Lower leg skin (tissue), 4 donors: Measurements from ENCODE around the gene ATP13A3. TPM values are rescaled to one million over a fixed set of nuclear protein-coding genes. Genes with fewer than 3 reads are reported as not detected.
"Not testable (repeated sequence)": the region's sequence is repeated elsewhere in the genome, so short reads cannot be mapped to it uniquely, and the experiment has no call there.

Source experiments
- DNase-seq, 2 donors: peaks; one replicate each; pipeline ENCODE4 v3.0.0-alpha.2; 2019; ENCODE audit warnings: low spot score in 2 of 2
- H3K4me3 ChIP-seq: fragments of 200-600 bp; sonication (generic); 2 replicates; pipeline ENCODE4 v1.5.1; 2017; ENCODE audit warnings: mild to moderate bottlenecking, low read depth; ENCODE audit not compliant: poor library complexity, severe bottlenecking
- POLR2A ChIP-seq, 2 donors: fragments of 450-650 bp; IDR thresholded peaks; one replicate each; pipeline ENCODE4 v1.6.1; 2016 to 2017; ENCODE audit warnings: antibody characterized with exemption in 2 of 2, mild to moderate bottlenecking in 1 of 2, moderate library complexity in 1 of 2
- WGBS, 2 donors: methylation state at CpG; one replicate each; pipeline ENCODE4 v1.1.5; 2018; 5-methylcytosine and 5-hydroxymethylcytosine counted together
- intact Hi-C: fragments of 100-400 bp; cut with DNase I; formaldehyde crosslinking; loops from one replicate; pipeline ENCODE4 v1.15.0; 2023; ENCODE audit warnings: low total_unique reads
- total RNA-seq, 4 donors: library from RNA; depleted of rRNA; stranded (reverse); fragments of >200 nt; gene quantifications; one replicate each; pipeline ENCODE4 v1.1.0, GENCODE V29; 2016
- TF ChIP-seq, protein P1 (sequence below), 3 donors: fragments of 450-650 bp; IDR thresholded peaks; one replicate each; pipeline ENCODE4 v1.5.1; 2016; ENCODE audit warnings: antibody characterized with exemption in 3 of 3, mild to moderate bottlenecking in 3 of 3, moderate library complexity in 2 of 3

The ATP13A3 gene
- total RNA-seq, 4 donors from 2014 or later, result 35.0 to 40.6 (median 38.2) TPM

- no peak for DNase-seq
- intact Hi-C loops, result no loop called here
- WGBS, 2 donors, result 49 to 63% methylated on average over 4 of the region's 4 CpGs
These were observed 35.8 kb upstream of the ATP13A3 start for GRCh38 chr3:194522579-194523046.

DNA sequence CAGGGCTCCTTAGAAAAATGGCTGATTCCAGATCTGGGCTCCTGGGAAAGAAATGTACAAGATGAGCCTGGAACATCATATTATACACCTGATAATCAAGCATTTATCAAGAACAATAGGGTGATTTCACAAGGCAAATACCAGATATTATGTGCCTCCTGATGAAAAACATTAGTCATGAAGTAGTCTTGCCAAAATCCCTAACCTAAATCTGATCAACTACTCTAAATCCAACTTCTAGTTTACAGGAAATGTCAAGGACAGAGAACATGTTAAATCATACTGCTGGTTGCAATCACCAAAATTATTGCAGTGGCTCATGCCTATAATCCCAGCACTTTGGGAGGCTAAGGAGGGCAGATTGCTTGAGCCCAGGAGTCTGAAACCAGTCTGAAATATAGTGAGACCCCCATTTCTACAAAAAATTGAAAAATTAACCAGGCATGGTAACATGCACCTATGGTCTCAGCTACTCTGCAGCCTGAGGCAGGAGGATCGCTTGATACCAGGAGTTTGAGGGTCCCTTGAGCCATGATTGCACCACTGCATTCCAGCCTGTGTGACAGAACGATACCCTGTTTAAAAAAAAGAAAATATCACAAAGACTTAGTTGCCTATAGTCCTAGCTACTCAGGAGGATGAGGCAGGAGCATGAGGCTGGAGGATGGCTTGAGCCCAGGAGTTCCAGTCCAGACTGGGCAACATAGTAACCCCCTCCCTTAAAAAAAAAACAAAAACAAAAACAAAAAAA, 34.9 kb upstream of the ATP13A3 start:
- DNase-seq, result no peak
- 68 to 90% methylated on average over 2 of the region's 2 CpGs for WGBS, 2 donors
- intact Hi-C loops, result no loop called here
- TF ChIP-seq, protein P1, sequence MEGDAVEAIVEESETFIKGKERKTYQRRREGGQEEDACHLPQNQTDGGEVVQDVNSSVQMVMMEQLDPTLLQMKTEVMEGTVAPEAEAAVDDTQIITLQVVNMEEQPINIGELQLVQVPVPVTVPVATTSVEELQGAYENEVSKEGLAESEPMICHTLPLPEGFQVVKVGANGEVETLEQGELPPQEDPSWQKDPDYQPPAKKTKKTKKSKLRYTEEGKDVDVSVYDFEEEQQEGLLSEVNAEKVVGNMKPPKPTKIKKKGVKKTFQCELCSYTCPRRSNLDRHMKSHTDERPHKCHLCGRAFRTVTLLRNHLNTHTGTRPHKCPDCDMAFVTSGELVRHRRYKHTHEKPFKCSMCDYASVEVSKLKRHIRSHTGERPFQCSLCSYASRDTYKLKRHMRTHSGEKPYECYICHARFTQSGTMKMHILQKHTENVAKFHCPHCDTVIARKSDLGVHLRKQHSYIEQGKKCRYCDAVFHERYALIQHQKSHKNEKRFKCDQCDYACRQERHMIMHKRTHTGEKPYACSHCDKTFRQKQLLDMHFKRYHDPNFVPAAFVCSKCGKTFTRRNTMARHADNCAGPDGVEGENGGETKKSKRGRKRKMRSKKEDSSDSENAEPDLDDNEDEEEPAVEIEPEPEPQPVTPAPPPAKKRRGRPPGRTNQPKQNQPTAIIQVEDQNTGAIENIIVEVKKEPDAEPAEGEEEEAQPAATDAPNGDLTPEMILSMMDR (IDR thresholded peaks at IDR 0.05), result no peak
- TF ChIP-seq POLR2A (IDR thresholded peaks at IDR 0.05), result no peak
- no peak overlapping the region for H3K4me3 ChIP-seq

More at GRCh38 chr3:194522579-194523046, 35.8 kb upstream of the ATP13A3 start:
- TF ChIP-seq POLR2A (IDR thresholded peaks at IDR 0.05), result no peak
- TF ChIP-seq, protein P1 (IDR thresholded peaks at IDR 0.05), result no peak
- H3K4me3 ChIP-seq, result no peak overlapping the region

- WGBS, 2 donors, result 65 to 67% methylated on average over 8 of the region's 8 CpGs
- DNase-seq, intact Hi-C loops, H3K4me3 ChIP-seq: not testable (repeated sequence)
These were observed 33.9 kb upstream of the ATP13A3 start for GRCh38 chr3:194520682-194521162.

- DNase-seq, intact Hi-C loops, H3K4me3 ChIP-seq: not testable (repeated sequence)
- 66 to 96% methylated on average over 5 of the region's 5 CpGs for WGBS, 2 donors
These were observed 33.4 kb upstream of the ATP13A3 start for GRCh38 chr3:194520201-194520600.

DNA sequence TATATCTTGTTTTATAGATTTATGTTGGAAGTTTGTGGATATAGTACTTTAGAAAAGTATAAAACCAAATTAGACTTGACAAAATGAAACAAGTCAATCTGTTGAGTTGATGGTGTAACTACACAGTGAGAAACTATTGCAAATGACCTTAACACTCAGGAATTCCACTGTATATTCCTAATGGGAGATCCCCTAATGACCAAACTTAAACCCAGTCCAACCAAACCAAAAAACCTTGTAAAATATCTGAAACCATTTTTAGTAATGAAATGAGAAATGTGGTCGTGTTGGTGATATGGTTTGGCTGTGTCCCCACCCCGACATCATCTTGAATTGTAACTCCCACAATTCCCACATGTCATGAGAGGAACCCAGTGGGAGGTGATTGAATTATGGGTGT, 31.9 kb upstream of the ATP13A3 start:
- TF ChIP-seq POLR2A (IDR thresholded peaks at IDR 0.05), result no peak
- TF ChIP-seq, protein P1 (IDR thresholded peaks at IDR 0.05), result no peak
- DNase-seq, result no peak
- WGBS, 2 donors, result 61 to 82% methylated on average over 2 of the region's 2 CpGs
- intact Hi-C loops, result no loop called here
- H3K4me3 ChIP-seq, result no peak overlapping the region

- 25 to 51% methylated on average over 6 of the region's 6 CpGs for WGBS, 2 donors
- no peak for DNase-seq
- H3K4me3 ChIP-seq, result no peak overlapping the region
- intact Hi-C loops, result no loop called here
- TF ChIP-seq, protein P1 (IDR thresholded peaks at IDR 0.05), result no peak
- TF ChIP-seq POLR2A (IDR thresholded peaks at IDR 0.05), result no peak
These were observed 30.5 kb upstream of the ATP13A3 start for GRCh38 chr3:194517333-194517732.

GRCh38 chr3:194514626-194515025, 27.8 kb upstream of the ATP13A3 start:
- intact Hi-C loops, result no loop called here
- WGBS, 2 donors, result 57 to 74% methylated on average over 4 of the region's 4 CpGs
- no peak overlapping the region for H3K4me3 ChIP-seq
- DNase-seq, result no peak
- TF ChIP-seq POLR2A (IDR thresholded peaks at IDR 0.05), result no peak
- TF ChIP-seq, protein P1 (IDR thresholded peaks at IDR 0.05), result no peak
